ENCODE measurements around the gene APOBEC2. TPM values are rescaled to one million over a fixed set of nuclear protein-coding genes. Genes with fewer than 3 reads are reported as not detected.

APOBEC2 gene
- polyA plus RNA-seq, 2 of the 4 experiments (the other 2 are of a cell fraction): not detected

GRCh38 chr6:41036601-41037000, 16.4 kb upstream of the APOBEC2 start (continued):
- TF ChIP-seq FOSL2 (IDR thresholded peaks at IDR 0.05) (no peak), FOSL2 (CRISPR knock-in tag; IDR thresholded peaks at IDR 0.05) (no peak), CBX8 (IDR thresholded peaks at IDR 0.05) (no peak), RCOR1 (IDR thresholded peaks at IDR 0.05; ENCODE audit: low read depth, low read length) (no peak), KDM1A (IDR thresholded peaks at IDR 0.05; ENCODE audit: low read depth) (no peak), POLR2A (IDR thresholded peaks at IDR 0.05; ENCODE audit: low read length) (no peak), ESRRA (IDR thresholded peaks at IDR 0.05; ENCODE audit: borderline replicate concordance, low read length) (no peak), MAFK (IDR thresholded peaks at IDR 0.05; ENCODE audit: partially characterized antibody) (no peak)

- DNase-seq (ENCODE audit: low read depth in 1 of 2, low spot score in 1 of 2) (no peak), ATAC-seq (no peak), FAIRE-seq (no peak)
- Histone ChIP-seq H3K4me3 (no peak overlapping the region), H3K9me3 (no peaks in the 10 kb centered on the region), H3K27ac (peak overlapping the region in 1 of 2 experiments; percentile 48; a peak in 2 of 6 replicates), H3K4me1 (peaks cover 51% of the 10 kb centered on the region), H3K4me2 (peak overlapping the region; percentile 33; the same call in 2 of the 3 replicates)
- TF ChIP-seq NFE2L2 (conservative IDR thresholded peaks at IDR 0.05; ENCODE audit: low read length) (no peak), EP300 (IDR thresholded peaks at IDR 0.05) (no peak), KDM1A (IDR thresholded peaks at IDR 0.05; ENCODE audit: low read depth) (no peak), HOXB5 (CRISPR knock-in tag; IDR thresholded peaks at IDR 0.05) (no peak), RAD21 (conservative IDR thresholded peaks at IDR 0.05 in 1 of 2, IDR thresholded peaks at IDR 0.05 in 1 of 2) (no peak), MAZ (IDR thresholded peaks at IDR 0.05; ENCODE audit: borderline replicate concordance, low read depth, low read length) (no peak), HOXA7 (CRISPR knock-in tag; IDR thresholded peaks at IDR 0.05) (no peak), USF2 (IDR thresholded peaks at IDR 0.05) (no peak)
- POLR2A ChIA-PET: no interaction called here
- 82% methylated on average over 13 of the region's 13 CpGs for WGBS (ENCODE audit: missing lambda C conversion rate)
- CTCF ChIA-PET: interaction anchor here (1.3 to 2.8 kb wide), 5 partner anchors 10 to 147 kb away, joined by 3 to 22 read pairs (median 4); no protein-coding TSS in a partner anchor
Measured at GRCh38 chr6:41037107-41037900, 15.7 kb upstream of the APOBEC2 start.

GRCh38 chr6:41038205-41038604, 14.8 kb upstream of the APOBEC2 start:
- no peak overlapping the region for H3K4me3 ChIP-seq
- FAIRE-seq: no peak
- ChIA-PET CTCF (interaction anchor here (0.9 to 2.1 kb wide), 4 partner anchors 10 to 30 kb away, joined by 3 to 9 read pairs (median 4); no protein-coding TSS in a partner anchor), POLR2A (no interaction called here)
- peak overlapping the region in 1 of 2 experiments; percentile 91; a peak in 3 of 6 replicates for H3K27ac ChIP-seq
- ATAC-seq: no peak
- peaks cover 51% of the 10 kb centered on the region for H3K4me1 ChIP-seq
- peak overlapping the region; percentile 77 for H3K4me2 ChIP-seq
- H3K9me3 ChIP-seq: no peaks in the 10 kb centered on the region
- no peak for TF ChIP-seq HDAC2 (IDR thresholded peaks at IDR 0.05)
- no peak for TF ChIP-seq ZC3H11A (IDR thresholded peaks at IDR 0.05)
- no peak for TF ChIP-seq TP53 (CRISPR knock-in tag; IDR thresholded peaks at IDR 0.05)
- TF ChIP-seq ZSCAN20 (CRISPR knock-in tag; IDR thresholded peaks at IDR 0.05): no peak
- no peak for TF ChIP-seq E2F6 (IDR thresholded peaks at IDR 0.05; ENCODE audit: borderline replicate concordance, low read depth)
- no peak for TF ChIP-seq PBX3 (IDR thresholded peaks at IDR 0.05)
- DNase-seq (ENCODE audit: low read depth in 1 of 2, low spot score in 1 of 2): no peak
- WGBS (ENCODE audit: missing lambda C conversion rate): 89% methylated on average over 2 of the region's 3 CpGs
